Neural progenitor cell (in vitro differentiated cells): ENCODE measurements around the gene NDUFS4.

Experiments
- EZH2 ChIP-seq: fragments of 200-600 bp; sonication (generic); IDR thresholded peaks from 2 replicates; pipeline ENCODE4 v1.6.1; 2017; ENCODE audit warnings: antibody characterized with exemption, mild to moderate bottlenecking, moderate library complexity
- TF ChIP-seq, protein P1 (sequence below): fragments of 200-600 bp; sonication (generic); IDR thresholded peaks from 2 replicates; pipeline ENCODE4 v1.5.1; 2017; ENCODE audit warnings: antibody characterized with exemption, mild to moderate bottlenecking

DNA sequence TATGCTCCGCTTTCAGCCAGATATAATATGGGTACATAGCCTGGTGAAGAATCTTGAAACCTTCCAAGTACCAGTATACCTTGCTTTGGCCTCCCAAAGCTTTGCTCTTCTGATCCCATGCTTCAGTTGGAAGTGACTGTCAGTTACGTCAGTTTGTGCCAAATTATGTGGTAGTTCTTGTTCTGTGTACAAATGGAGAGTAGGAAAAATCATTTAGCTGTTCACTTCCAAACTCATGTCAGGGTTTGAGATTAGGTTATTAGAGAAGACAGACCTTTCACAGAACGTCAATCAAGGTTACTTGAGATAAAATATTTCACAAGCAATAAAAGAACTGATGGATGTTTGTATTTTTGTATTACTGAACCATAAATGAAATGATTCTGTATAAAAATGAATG lies 117.2 kb downstream of the NDUFS4 start:
- TF ChIP-seq EZH2, result no peak
- TF ChIP-seq, protein P1, sequence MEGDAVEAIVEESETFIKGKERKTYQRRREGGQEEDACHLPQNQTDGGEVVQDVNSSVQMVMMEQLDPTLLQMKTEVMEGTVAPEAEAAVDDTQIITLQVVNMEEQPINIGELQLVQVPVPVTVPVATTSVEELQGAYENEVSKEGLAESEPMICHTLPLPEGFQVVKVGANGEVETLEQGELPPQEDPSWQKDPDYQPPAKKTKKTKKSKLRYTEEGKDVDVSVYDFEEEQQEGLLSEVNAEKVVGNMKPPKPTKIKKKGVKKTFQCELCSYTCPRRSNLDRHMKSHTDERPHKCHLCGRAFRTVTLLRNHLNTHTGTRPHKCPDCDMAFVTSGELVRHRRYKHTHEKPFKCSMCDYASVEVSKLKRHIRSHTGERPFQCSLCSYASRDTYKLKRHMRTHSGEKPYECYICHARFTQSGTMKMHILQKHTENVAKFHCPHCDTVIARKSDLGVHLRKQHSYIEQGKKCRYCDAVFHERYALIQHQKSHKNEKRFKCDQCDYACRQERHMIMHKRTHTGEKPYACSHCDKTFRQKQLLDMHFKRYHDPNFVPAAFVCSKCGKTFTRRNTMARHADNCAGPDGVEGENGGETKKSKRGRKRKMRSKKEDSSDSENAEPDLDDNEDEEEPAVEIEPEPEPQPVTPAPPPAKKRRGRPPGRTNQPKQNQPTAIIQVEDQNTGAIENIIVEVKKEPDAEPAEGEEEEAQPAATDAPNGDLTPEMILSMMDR, result no peak
